HG03280 (cell line): ENCODE data around the gene C1QC.

Experiments
- ATAC-seq: cut with Tn5 transposase; IDR thresholded peaks from one replicate; pipeline ENCODE4 v1.9.1; 2021; ENCODE audit warnings: mild to moderate bottlenecking, moderate library complexity; ENCODE audit not compliant: unreplicated experiment

C1QC gene

GRCh38 chr1:22618056-22618455, 25.4 kb upstream of the C1QC start:
- ATAC-seq = no peak

GRCh38 chr1:22619252-22619651, 24.2 kb upstream of the C1QC start:
- ATAC-seq = no peak

- no peak for ATAC-seq
These were observed 23.6 kb upstream of the C1QC start for GRCh38 chr1:22619798-22620197.

- no peak for ATAC-seq
These were observed 21.7 kb upstream of the C1QC start for GRCh38 chr1:22621761-22622160.

- no peak for ATAC-seq
These were observed 18.0 kb upstream of the C1QC start for GRCh38 chr1:22625262-22625925.

- no peak for ATAC-seq
These were observed 16.9 kb upstream of the C1QC start for GRCh38 chr1:22626237-22627157.

GRCh38 chr1:22627331-22627730, 16.1 kb upstream of the C1QC start:
- ATAC-seq = no peak

- ATAC-seq = no peak
These were observed 14.6 kb upstream of the C1QC start for GRCh38 chr1:22628698-22629444.

- ATAC-seq = no peak
These were observed 13.5 kb upstream of the C1QC start for GRCh38 chr1:22629886-22630285.

GRCh38 chr1:22633697-22634463, 9.6 kb upstream of the C1QC start:
- ATAC-seq = no peak

GRCh38 chr1:22635436-22635835, 8.0 kb upstream of the C1QC start:
- ATAC-seq = no peak

- ATAC-seq = no peak
These were observed 7.1 kb upstream of the C1QC start, which contains the start of gene C1QA for GRCh38 chr1:22636353-22636752. Gene C1QA (plus strand): TSS chr1:22636628. CDS start chr1:22637617, 989 bp downstream.

GRCh38 chr1:22636927-22637326, 6.5 kb upstream of the C1QC start:
- no peak for ATAC-seq

- no peak for ATAC-seq
These were observed 5.5 kb upstream of the C1QC start for GRCh38 chr1:22637907-22638445.

- no peak for ATAC-seq
These were observed 4.8 kb upstream of the C1QC start for GRCh38 chr1:22638476-22639234.

- ATAC-seq = no peak
These were observed 4.1 kb upstream of the C1QC start for GRCh38 chr1:22639286-22639685.

- no peak for ATAC-seq
These were observed 2.2 kb upstream of the C1QC start for GRCh38 chr1:22641247-22641646.

GRCh38 chr1:22641906-22642636, 1.4 kb upstream of the C1QC start:
- ATAC-seq = no peak

GRCh38 chr1:22643928-22644327, 495 bp downstream of the C1QC start:
- no peak for ATAC-seq
